Small intestine (tissue), 7 donors: ENCODE measurements around the gene TTYH1. TPM values are rescaled to one million over a fixed set of nuclear protein-coding genes. Genes with fewer than 3 reads are reported as not detected.

Experiments used
- DNase-seq, 2 donors: peaks; one replicate each; pipeline versions ENCODE4 v3.0.0 to v3.0.0-alpha.2; 2013
- FAIRE-seq: peaks from 2 replicates; lab custom pipeline; 2012; peaks lifted over from hg19 to GRCh38; lab: Jason Lieb, UNC
- H3K27ac ChIP-seq, 3 donors: one replicate each; pipeline ENCODE4 v1.5.1; 2013; ENCODE audit warnings: low read length in 2 of 3, mild to moderate bottlenecking in 2 of 3, control low read depth in 1 of 3, inconsistent platforms in 1 of 3, low read depth in 1 of 3, moderate library complexity in 1 of 3
- H3K27me3 ChIP-seq, 3 donors: one replicate each; pipeline ENCODE4 v1.6.1; 2013; ENCODE audit warnings: low read length in 3 of 3, inconsistent platforms in 1 of 3; ENCODE audit not compliant: control insufficient read depth in 3 of 3, insufficient read depth in 3 of 3
- H3K36me3 ChIP-seq, 3 donors: one replicate each; pipeline ENCODE4 v1.6.1; 2013; ENCODE audit warnings: low read length in 3 of 3, inconsistent platforms in 1 of 3, low read depth in 1 of 3, mild to moderate bottlenecking in 1 of 3, moderate library complexity in 1 of 3; ENCODE audit not compliant: control insufficient read depth in 3 of 3, insufficient read depth in 2 of 3
- H3K4me1 ChIP-seq, 3 donors: one replicate each; pipeline ENCODE4 v1.6.1; 2013; ENCODE audit warnings: low read length in 2 of 3, inconsistent platforms in 1 of 3, low read depth in 1 of 3, mild to moderate bottlenecking in 1 of 3, moderate library complexity in 1 of 3; ENCODE audit not compliant: control insufficient read depth in 3 of 3, insufficient read depth in 2 of 3
- H3K4me3 ChIP-seq, 3 donors: one replicate each; pipeline ENCODE4 v1.5.1; 2013; ENCODE audit warnings: low read length in 3 of 3, control low read depth in 1 of 3, inconsistent platforms in 1 of 3, low read depth in 1 of 3, mild to moderate bottlenecking in 1 of 3, moderate library complexity in 1 of 3
- H3K9me3 ChIP-seq, 2 donors: one replicate each; pipeline ENCODE4 v1.6.1; 2013; ENCODE audit warnings: low read depth in 1 of 2, low read length in 1 of 2; ENCODE audit not compliant: control insufficient read depth in 2 of 2, insufficient read depth in 1 of 2
- WGBS, 3 donors: extraction: QIAGEN DNeasy Blood & Tissue Kit; methylation state at CpG; one replicate each; pipeline ENCODE4 v1.1.7; 2013; 5-methylcytosine and 5-hydroxymethylcytosine counted together
- polyA plus RNA-seq, 4 donors: library from polyadenylated mRNA; stranded (reverse) in 3 of 4; unstranded in 1 of 4; fragments of 200-250 nt in 3 of 4; fragments of 120-200 nt in 1 of 4; gene quantifications; one replicate each; pipeline versions ENCODE4 v1.2.1 to v1.2.3, GENCODE V29; 2013
- donor health status: healthy with polysubstance abuse.
- donor health status: control.
- donor health status: control.
- donor health status: Bipolar disorder and iron deficiency.
- donor health status: healthy.

The TTYH1 gene
- polyA plus RNA-seq, 4 donors: 1.5 to 10.1 TPM; not detected in 2

- H3K27ac ChIP-seq: peak overlapping the region; percentile 91 to 97 (median 91)
- no peaks in the 10 kb centered on the region for H3K9me3 ChIP-seq
- 55 to 65% (median 59%) methylated on average over 6 of the region's 6 CpGs for WGBS, 3 donors
- peaks cover 0 to 20% (median 0%) of the 10 kb centered on the region in 3 donors for H3K36me3 ChIP-seq
- H3K4me3 ChIP-seq: peak overlapping the region in 1 of 3 donors; percentile 89
- DNase-seq (peak in 1 of 2 donors; percentile 16), FAIRE-seq (no peak)
- H3K27me3 ChIP-seq: no peaks in the 10 kb centered on the region
- peaks cover 0 to 41% (median 3%) of the 10 kb centered on the region in 3 donors for H3K4me1 ChIP-seq
These were observed 58.7 kb downstream of the TTYH1 start for GRCh38 chr19:54473892-54474372.

- WGBS, 3 donors: 84 to 88% (median 88%) methylated on average over 11 of the region's 11 CpGs
- no peaks in the 10 kb centered on the region for H3K9me3 ChIP-seq
- FAIRE-seq: no peak
- H3K27ac ChIP-seq: no peak overlapping the region
- no peak overlapping the region for H3K4me3 ChIP-seq
- DNase-seq: no peak
- no peaks in the 10 kb centered on the region for H3K27me3 ChIP-seq
- H3K4me1 ChIP-seq: peaks cover 0 to 23% (median 3%) of the 10 kb centered on the region in 3 donors
- H3K36me3 ChIP-seq: peaks cover 0 to 7% (median 0%) of the 10 kb centered on the region in 3 donors
These were observed 60.4 kb downstream of the TTYH1 start for GRCh38 chr19:54475706-54476105.

GRCh38 chr19:54477650-54478049 is 62.4 kb downstream of the TTYH1 start:
- H3K27me3 ChIP-seq: no peaks in the 10 kb centered on the region
- WGBS, 3 donors: 38 to 60% (median 54%) methylated on average over 3 of the region's 3 CpGs
- peaks cover 0 to 22% (median 3%) of the 10 kb centered on the region in 3 donors for H3K4me1 ChIP-seq
- no peaks in the 10 kb centered on the region for H3K36me3 ChIP-seq
- H3K9me3 ChIP-seq: no peaks in the 10 kb centered on the region
- no peak overlapping the region for H3K27ac ChIP-seq
- FAIRE-seq: no peak
- peak; percentile 52 to 77 for DNase-seq
- no peak overlapping the region for H3K4me3 ChIP-seq

GRCh38 chr19:54478677-54479266 is 63.5 kb downstream of the TTYH1 start:
- DNase-seq (peak; percentile 62 to 63), FAIRE-seq (no peak)
- H3K4me1 ChIP-seq: peaks cover 0 to 16% (median 2%) of the 10 kb centered on the region in 3 donors
- no peak overlapping the region for H3K27ac ChIP-seq
- H3K4me3 ChIP-seq: no peak overlapping the region
- no peaks in the 10 kb centered on the region for H3K27me3 ChIP-seq
- no peaks in the 10 kb centered on the region for H3K9me3 ChIP-seq
- no peaks in the 10 kb centered on the region for H3K36me3 ChIP-seq
- 19 to 23% (median 22%) methylated on average over 10 of the region's 10 CpGs for WGBS, 3 donors

GRCh38 chr19:54480051-54480450 is 64.8 kb downstream of the TTYH1 start:
- no peak overlapping the region for H3K27ac ChIP-seq
- FAIRE-seq: no peak

GRCh38 chr19:54481326-54481930 is 66.2 kb downstream of the TTYH1 start:
- no peaks in the 10 kb centered on the region for H3K27me3 ChIP-seq
- no peaks in the 10 kb centered on the region for H3K36me3 ChIP-seq
- WGBS, 3 donors: 10 to 12% (median 10%) methylated on average over 16 of the region's 16 CpGs
- H3K4me1 ChIP-seq: peaks cover 0 to 13% (median 0%) of the 10 kb centered on the region in 3 donors
- H3K4me3 ChIP-seq: no peak overlapping the region
- H3K9me3 ChIP-seq: no peaks in the 10 kb centered on the region
- FAIRE-seq: no peak
- no peak overlapping the region for H3K27ac ChIP-seq
- peak; percentile 60 to 68 for DNase-seq

More at GRCh38 chr19:54480051-54480450, 64.8 kb downstream of the TTYH1 start:
- H3K27me3 ChIP-seq: no peaks in the 10 kb centered on the region
- WGBS, 3 donors: 64 to 81% (median 68%) methylated on average over 2 of the region's 2 CpGs
- H3K9me3 ChIP-seq: no peaks in the 10 kb centered on the region
- H3K4me3 ChIP-seq: no peak overlapping the region
- DNase-seq: no peak
- H3K36me3 ChIP-seq: no peaks in the 10 kb centered on the region
- H3K4me1 ChIP-seq: peaks cover 0 to 13% (median 0%) of the 10 kb centered on the region in 3 donors

GRCh38 chr19:54482889-54483288 is 67.6 kb downstream of the TTYH1 start:
- 48 to 69% (median 59%) methylated on average over 3 of the region's 3 CpGs for WGBS, 3 donors
- peaks cover 0 to 2% (median 0%) of the 10 kb centered on the region in 3 donors for H3K4me1 ChIP-seq
- H3K4me3 ChIP-seq: no peak overlapping the region
- FAIRE-seq (no peak), DNase-seq (no peak)
- H3K27me3 ChIP-seq: no peaks in the 10 kb centered on the region
- no peaks in the 10 kb centered on the region for H3K36me3 ChIP-seq
- H3K9me3 ChIP-seq: no peaks in the 10 kb centered on the region
- no peak overlapping the region for H3K27ac ChIP-seq

GRCh38 chr19:54484451-54484850 is 69.2 kb downstream of the TTYH1 start:
- DNase-seq: no peak
- Histone ChIP-seq H3K27ac (no peak overlapping the region), H3K4me3 (no peak overlapping the region), H3K27me3 (no peaks in the 10 kb centered on the region), H3K9me3 (no peaks in the 10 kb centered on the region), H3K36me3 (no peaks in the 10 kb centered on the region), H3K4me1 (no peaks in the 10 kb centered on the region)
- WGBS, 3 donors: 74 to 83% (median 81%) methylated on average over 10 of the region's 10 CpGs
- no peak for FAIRE-seq
